HG03342 (cell line): ENCODE data around the gene RB1.

Experiments used
- ATAC-seq: cut with Tn5 transposase; IDR thresholded peaks from one replicate; pipeline ENCODE4 v1.9.1; 2021; ENCODE audit warnings: mild to moderate bottlenecking, moderate library complexity; ENCODE audit not compliant: unreplicated experiment

The RB1 gene

DNA sequence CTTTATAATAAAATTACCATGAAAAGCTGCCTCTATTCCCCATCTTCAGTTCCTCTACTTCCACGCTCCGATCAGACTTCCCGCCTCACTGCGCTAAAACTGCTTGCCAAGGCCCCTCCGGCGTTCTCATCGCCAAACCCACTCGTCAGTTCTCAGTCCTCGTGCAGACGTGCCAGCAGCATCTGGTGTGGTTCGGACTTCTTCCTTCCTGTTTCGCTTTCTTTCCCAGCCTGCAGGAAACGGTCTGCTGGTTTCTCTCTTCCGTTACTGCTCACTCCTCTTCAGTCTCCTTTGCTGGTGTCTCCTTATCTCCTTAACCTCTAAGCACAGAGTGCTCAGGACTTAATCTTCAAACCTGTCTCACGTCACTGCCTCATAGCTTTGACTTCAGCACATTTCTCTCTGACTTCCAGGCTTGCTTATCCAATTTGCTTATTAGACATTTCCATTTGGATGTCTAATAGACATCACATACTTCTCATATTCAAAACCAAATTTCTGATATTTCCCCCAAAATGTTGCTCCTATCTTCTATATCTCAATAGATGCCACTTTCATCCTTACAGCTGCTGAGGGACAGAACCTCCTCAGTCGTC is 189.0 kb downstream of the RB1 start:
- peak; percentile 76 for ATAC-seq

DNA sequence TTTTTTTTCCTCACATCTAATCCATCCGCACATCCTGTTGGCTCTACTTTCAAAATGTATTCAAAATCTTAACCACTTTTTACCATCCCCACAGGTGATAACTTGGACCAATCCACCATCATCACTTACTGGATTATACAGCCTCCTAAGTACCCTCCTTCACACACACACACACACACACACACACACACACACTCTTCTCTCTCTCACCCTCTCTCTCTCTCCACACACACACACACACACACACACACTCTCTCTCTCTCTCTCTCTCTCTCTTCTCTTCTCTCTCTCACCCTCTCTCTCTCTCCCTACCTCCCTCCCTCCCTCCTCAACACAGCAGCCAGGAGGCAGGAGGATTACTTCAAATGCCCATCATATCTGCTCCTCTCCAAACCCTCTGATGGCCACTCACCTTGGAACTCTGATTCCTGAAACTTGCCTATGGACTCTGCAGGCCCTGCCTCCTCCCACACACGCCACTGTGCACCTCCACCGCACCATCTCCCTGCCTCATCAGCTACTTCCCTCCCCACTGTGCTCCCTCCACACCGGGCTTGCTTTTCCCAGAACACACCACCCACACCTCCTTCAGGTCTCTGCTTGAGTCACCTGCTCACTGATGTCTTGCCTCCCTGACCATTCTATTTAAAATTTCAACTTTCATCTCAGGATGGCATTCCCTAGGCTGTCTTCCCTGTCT is 189.7 kb downstream of the RB1 start:
- no peak for ATAC-seq

DNA sequence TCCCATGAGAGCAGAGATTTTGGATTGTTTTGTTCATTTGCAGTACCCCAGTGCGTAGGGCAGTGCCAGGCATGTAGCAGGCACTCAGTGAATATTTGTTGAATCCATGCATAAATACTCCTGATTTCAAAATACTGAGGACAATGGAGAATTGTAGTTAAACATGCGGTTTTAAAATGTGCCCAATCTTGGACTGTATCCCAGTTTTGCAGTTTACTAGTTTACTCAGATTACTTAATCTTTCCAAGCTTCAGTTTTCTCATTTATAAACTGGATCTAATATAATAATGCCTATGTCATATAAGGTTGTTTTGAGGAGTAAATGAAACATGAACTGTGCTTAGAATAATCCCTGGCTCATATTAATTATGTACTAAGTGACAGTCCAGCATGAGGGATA is 190.3 kb downstream of the RB1 start:
- no peak for ATAC-seq

DNA sequence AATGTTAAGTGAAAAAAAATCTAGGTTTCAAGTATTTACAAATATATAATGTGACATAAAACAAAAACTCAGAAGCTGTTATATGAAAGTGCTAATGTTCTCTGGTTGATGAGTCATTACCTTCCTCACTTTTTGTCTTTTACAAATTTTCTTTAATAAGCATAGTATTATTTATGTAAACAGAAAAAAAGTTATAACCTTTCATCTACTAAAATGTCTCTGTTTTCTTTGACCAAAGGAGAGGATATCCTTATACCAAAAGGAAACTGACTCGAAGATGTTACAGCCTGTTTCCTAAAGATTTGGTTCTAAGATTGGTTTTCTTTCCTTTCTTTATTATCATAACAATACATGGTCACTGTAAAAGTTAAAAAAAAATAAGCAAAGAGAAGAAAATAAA is 191.3 kb downstream of the RB1 start:
- ATAC-seq, result no peak

DNA sequence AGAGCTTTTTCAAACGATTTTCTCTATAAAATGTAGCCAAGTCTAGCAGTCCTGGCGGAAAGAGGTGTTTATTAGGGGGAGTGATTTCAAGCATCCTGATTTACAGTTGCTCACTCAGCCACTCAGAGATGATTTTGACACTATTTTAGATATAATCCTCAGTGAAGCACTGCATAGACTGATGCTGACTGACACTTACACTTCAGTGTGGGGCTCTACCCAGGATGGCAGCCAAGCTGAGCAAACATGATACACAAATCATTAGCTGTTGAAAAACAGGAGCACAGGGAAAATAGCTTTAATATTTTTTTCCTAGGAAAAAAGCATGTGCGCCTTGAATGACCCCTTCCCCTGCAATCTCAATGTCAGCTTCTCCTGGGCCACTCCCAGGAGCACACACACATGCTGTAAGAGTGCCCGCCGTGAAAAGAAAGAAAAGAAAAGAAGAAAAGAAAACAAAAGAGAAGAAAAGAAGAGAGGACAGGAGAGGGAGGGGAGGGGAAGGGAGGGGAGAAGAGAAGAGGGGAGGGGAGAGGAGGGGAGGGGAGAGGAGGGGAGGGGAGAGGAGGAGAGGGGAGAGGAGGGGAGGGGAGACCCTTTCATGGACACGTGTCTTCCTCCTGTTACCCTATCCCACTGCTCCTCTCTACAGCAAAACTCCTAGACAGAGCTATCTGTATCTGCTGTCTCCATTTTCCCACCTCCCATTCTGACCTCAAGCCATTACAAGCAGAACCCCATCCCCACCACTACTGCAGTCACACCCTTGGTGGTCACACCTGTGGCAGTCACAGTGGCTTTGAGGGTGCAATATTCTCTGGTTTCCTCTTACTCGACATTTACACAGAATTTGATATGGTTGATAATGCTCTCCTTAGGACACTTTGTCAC is 193.0 kb downstream of the RB1 start:
- no peak for ATAC-seq

DNA sequence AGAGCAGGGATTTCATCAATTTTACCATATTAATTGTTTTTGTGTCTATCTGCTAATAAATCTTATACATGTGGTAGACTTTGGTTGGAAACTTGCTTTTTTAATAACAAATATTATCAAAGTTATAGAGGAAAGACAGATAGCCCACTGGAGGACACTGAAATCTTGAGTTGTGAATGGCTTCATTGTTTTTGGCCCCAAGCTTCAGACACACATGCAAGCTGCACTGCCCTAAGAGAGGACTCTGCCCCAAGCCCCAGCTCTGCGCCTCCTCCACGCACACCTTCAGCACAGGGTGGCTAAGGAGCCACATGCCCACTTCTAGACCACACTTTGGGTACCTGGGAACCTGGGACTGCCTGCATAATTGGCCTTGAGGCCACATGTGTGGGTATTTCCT is 194.1 kb downstream of the RB1 start:
- ATAC-seq, result no peak

DNA sequence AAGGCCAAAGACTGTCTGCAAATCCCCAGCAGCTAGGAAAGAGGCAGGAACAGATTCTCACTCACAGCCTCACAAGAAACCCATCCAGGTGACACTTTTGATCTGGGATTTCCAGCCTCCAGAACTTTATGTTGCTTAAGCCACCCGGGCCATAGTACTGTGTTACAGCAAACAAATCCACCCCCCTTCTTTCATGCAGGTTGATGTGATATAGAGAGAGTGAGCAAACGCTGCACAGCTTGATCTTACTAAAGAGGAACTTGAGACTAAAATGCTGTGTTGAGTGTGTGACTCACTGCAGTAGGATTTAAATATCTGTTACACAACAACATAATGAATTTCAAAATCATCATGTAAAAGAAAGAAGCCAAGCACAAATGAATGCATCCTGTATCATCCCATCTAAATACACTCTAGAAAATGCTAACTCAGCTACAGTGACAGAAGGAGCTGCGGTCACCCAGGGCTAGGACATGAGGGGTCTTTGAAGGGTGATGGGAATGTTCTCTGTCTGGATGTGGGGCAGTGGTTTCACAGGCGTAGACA is 197.2 kb downstream of the RB1 start:
- peak; percentile 40 for ATAC-seq

DNA sequence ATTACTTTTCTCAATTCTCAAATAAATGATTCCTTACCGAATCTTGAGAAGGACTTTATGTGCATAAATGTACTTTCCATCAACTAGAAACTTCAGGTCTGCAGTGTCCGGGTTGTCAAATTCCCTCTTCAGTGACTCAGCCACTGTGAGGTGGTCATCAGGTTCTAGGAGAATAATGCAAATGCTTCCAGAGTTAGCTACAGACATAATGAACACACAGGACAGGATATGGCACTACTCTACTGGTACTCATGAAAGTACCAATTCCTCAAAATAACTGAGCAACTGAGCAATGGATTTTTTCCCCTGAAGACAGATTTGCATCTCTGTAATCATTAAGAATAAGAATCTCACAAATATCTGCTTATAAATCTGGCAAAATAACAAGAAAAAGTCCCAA is 198.2 kb downstream of the RB1 start:
- ATAC-seq, result peak; percentile 35

DNA sequence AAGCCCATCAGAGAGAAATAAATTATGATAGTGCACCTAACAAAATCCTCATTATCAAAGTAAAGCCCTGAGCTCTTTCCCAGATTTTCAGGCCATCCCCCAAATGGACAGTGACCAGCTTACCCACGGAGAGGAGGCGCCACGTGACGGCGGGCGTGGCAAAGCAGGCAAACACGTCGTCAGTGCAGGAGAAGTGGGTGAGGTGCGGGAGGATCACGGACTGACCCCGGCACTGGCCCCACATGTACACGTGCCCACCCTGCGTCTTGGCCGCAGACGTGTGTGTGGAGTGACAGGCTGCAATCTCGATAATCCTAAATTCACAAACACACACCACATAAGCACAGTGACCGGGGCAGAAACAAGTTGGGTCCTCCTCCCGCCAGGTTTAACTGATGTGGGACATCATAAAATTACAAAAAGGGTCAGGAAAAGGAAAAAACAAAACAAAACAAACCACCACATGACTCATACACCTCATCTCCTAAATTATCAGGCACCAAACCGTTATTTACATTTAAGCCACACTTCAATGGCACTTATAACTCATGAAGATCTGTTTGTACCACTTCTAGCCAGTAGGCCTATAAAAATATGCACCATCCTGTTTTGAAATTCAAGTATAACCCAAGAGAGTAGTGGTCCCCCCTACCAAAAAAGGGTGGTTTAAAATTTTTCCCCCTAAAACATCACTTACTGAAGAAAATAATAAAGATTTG is 199.2 kb downstream of the RB1 start:
- no peak for ATAC-seq

DNA sequence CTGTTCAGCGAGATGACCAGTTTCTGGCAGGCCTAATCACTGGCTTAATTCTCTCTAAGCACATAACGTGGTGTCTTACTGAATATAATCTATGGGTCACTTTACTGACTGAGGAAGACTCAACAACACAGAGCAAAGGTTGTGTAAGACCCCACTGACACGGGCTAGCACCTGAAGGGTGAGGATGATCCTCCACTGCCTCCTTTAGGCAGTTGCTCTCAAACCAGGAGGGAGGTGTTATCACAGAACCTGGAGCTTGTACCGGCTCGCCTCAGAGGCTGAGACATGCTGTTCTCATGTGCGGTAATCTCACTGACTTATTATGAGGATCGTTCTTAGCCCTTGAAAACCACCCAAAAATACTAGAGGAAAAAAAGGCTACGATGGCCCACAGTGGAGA is 201.1 kb downstream of the RB1 start:
- no peak for ATAC-seq

DNA sequence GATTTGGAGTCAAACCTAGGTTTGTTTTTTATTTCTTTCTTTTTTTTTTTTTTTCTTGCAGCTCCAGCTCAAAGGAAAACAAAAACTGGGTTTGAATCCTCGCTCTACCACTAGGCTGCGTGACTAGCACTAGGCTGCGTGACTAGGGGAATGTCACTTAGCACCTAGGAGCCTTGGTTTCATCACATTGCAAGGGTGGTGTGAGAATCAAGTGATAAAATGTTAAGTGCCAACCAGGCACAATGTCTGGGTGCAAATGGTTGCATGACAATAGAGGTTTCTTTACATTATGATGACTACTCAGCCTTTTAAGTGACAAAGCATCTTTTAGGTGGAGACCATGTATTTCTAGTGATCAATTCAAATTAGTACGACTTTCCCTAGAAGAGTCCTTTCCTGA is 201.5 kb downstream of the RB1 start:
- no peak for ATAC-seq

DNA sequence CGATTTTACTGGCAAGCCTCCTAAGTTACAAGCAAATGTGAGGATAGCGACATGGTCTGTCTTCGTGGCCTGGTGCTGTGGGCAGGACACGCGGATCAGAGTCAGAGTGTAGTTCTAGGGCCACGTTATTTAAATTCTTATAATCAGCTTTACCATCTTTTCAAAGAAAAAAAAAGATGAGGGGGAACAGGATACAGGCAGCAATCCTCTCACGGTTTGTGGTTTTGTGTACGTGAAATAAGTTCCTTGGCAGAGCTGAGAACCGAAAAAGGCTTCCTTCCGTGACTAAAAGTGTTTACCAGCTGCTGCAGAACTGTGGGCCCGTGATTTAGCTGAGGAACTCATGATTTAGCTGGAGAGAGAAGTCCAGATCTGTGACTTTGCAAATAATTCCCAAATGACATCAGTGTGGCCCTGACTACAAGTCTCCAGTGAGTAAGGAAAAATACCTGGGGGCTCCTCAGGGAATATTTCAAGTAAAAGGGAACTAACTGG is 202.1 kb downstream of the RB1 start:
- peak; percentile 79 for ATAC-seq

DNA sequence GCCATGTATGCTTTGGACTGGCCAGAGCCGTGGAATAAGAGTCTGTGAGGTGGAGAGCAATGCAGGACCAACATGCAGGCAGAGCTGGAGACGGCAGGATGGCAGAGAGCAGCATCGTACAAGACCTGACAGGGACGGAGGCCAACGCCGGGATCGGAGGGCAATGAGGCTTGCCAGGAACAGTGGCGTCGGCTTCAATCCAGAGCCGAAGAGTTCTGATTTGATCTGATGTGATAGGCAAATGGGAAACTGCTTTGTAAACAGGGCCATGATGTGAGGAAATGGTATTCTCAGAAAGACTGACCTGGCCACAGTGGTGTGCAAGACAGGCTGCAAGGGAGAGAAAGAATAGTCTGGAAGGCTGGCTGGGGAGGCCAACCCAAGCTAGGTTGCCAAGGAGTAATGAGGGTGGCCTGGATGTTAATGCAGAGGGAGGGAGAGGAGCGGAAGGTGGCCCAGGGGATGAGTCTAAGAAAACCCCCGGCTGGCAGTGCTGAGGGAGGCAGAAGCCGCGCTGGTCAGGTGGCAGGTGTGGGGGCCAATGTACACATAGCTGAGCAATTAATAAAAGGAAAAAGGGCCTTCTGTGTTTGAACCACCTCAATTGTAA is 202.6 kb downstream of the RB1 start:
- ATAC-seq, result peak; percentile 27

DNA sequence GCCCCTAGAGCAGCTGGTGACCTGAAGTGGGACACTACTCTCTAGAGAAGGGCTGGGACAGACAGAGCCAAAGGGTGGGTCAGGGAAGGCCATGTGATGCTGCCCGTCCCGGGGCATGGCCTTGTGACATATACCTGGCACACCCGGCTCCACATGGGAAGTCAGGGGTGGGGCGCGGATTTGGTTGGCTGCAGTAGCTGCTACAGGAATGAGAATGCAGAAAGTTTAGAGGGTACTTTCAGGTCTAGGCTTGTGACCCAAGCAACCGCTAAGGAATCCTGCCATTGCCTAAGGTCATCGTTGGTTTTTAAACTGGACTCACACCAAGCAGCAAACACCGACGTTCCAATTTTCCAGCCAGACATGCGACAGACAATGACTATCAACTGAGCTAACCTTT is 203.5 kb downstream of the RB1 start:
- no peak for ATAC-seq

DNA sequence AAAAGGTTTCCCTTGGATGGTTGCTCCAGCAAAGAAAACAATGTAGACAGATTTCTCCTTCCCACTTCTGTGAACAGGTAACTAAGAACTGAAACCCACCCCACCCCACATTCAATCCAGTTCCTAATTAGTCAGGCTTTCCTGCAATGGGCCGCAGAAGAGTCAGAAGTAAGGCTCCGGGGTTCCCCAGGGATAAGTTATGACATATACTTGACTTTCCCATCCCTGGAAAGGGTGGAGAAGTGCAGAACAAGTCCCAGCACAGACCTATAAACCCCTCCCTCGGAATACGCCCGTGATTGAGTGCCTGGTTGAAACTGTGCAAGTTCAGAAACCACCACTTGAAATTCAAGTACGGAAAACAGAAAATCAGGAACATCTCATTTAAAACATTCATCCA is 204.5 kb downstream of the RB1 start:
- no peak for ATAC-seq

DNA sequence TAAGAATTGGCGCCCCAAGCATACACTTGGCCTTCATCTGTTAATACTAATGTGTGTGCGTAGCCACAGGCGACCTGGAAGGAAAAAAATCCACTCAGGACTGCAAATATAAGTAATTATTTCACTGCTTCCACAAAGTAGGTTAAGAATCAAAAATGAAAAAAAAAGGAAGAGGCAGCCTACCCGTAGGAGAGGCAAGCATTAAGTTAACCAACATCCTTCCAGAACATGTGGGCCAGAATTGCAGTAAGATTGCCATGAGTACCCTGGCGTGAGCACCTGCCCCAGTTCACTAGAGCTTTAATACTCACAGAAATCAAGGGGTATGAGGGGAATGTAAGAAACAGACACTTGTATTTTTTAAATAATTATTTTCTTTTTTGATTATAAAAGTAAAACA is 207.1 kb downstream of the RB1 start:
- no peak for ATAC-seq

DNA sequence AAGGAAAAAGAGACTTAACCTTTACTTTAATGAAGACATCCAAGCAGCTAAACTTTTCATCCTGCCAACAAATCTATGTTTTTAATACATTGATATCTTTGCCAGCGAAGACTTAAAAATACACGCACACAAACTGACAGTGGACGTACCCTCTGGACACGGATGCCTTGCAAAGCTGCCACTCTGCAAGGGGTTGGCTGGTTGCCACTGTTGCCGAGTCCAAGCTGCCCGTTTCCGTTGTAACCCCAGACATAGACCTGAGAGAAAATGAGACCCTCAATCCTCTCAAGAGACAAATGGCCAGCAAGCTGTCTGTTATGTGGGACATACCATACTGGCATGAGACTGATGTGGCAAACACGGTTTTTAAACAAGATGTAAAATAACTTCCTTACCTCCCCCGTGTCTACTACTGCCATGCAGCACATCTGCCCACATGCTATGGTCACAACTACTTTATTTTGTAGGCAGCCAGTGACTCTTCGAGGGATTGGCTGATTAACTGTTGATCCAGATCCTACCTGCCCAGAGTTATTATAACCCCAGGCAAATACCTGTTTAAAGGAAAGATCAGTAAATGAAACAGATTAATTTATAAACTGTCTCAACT is 208.2 kb downstream of the RB1 start:
- ATAC-seq, result no peak

DNA sequence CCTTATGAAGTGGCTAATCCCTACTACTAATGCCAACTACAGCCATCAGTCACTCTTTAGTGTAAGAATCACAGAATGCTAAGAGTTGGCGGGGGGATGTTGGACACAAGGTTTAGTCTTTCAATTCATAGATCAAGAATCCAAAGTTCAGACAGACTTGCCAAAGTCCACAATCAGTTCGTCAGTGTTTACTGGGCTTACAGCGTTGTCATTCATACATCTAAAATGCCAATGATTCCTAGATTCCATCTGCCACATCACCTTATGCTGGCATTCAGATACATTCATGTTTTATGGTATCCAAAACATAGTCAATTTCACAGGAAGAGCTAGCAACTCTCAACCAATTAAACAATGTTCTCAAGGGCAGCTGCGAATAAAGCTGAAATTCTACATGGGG is 211.2 kb downstream of the RB1 start:
- ATAC-seq, result no peak

DNA sequence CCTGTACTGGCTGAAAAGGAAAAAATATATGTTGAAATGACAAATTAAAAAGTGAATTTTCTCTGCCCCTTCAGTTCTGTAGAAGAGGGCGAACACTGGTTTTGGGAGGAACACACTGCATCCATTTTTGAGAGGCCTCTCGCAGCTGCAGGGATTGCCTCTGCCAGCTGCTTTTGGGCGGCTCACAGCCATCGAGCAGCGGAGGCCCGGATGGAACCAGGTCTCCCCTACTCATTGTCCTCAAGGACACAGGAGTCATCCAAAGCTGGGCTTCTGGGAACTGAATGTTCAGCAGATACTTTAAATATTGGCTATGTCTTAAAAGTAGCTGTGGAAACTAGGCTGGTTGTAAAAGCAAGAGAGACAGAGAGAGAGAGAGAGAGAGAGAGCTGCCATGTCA is 212.2 kb downstream of the RB1 start:
- no peak for ATAC-seq

DNA sequence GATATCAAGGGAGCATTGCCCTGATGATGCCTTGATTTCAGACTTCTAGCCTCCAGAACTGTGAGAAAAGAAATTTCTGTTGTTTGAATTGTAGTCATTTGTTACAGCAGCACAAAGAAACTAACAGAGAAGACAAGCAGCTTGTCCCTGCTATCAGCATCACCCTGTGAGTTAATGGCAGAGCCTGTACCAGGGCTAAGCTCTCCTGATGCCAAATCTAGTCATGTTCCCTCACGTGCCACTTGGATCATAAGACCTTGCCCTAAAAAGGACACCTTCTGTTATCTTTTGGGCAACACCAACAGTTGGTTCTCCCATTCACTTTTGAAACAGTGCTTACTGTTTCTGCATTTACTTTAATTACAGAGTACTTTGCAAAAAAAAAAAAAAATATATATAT is 214.5 kb downstream of the RB1 start:
- ATAC-seq, result no peak
